EH (cell line): ENCODE results near the gene PPP3CA.

Experiments used
- DNase-seq: peaks from one replicate; pipeline ENCODE4 v3.0.0-alpha.2; 2015; ENCODE audit warnings: low read depth

Gene PPP3CA

DNA sequence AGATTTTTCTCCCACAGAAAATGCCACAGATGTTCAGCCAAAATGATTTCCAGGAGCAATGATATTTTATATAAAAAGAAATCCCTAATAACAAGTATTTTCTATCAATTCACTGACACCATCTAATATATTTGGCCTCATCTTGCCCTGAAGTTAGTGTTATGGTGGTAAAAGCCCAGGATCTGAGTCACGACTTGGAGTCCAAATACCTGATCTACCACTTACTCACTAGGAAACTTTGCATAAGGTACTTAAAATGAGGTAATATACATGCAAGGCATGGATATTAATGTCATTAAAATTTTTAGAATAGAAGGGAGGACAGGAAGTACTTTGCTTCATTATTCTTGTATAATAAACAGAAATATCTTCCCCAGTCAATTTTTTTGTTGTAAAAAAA, 16.3 kb downstream of the PPP3CA start:
- DNase-seq, result no peak

- DNase-seq, result no peak
Measured at GRCh38 chr4:101329592-101329991, 17.7 kb downstream of the PPP3CA start.

DNA sequence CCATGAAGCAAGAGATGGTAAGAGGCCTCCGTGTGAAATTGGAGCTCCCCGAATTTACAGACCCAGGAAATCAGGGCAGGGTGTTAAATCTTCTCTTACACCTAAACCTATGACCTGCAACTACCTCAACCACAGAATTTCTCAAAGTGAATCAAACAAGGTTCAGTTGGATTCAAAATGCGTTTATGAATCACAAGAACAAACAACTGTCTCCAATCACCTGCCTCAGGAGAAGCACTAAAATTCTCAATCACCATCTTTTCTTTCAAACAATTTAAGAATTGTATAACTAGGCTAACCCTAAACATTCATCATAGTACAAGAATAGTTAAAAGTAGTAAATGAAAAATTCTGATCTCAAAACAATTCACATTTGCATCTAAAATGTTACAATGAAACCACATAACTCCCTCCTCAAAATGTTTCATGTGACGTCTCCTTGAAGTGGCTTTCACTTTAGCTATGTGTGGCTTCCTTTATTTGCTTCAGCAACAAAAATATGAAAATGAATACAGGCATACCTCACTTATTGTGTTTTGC, 19.2 kb downstream of the PPP3CA start:
- no peak for DNase-seq

DNA sequence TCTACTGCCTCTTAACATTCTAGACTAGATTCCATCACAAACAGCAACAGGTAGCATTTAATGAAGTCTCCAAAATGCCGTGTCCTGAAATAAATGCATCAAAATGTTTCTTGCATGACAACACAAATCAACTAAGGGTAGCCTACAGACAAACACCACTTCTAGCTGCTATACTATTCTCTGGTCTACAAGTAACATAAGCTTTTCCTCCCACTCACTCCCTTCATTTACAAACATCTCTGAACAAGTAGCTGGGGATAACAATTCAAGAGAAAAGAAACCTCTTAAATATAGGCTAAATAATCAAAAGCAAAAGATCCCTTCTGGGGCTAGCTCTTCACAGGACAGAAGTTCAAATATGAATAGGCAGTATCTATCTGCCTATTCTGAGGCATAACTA, 20.8 kb downstream of the PPP3CA start:
- no peak for DNase-seq

GRCh38 chr4:101322743-101323142, 24.6 kb downstream of the PPP3CA start:
- DNase-seq, result no peak

- DNase-seq, result no peak
Measured at GRCh38 chr4:101321481-101322042, 25.8 kb downstream of the PPP3CA start.

- no peak for DNase-seq
Measured at GRCh38 chr4:101315786-101316185, 31.5 kb downstream of the PPP3CA start.

- DNase-seq, result no peak
Measured at GRCh38 chr4:101315041-101315440, 32.3 kb downstream of the PPP3CA start.

DNA sequence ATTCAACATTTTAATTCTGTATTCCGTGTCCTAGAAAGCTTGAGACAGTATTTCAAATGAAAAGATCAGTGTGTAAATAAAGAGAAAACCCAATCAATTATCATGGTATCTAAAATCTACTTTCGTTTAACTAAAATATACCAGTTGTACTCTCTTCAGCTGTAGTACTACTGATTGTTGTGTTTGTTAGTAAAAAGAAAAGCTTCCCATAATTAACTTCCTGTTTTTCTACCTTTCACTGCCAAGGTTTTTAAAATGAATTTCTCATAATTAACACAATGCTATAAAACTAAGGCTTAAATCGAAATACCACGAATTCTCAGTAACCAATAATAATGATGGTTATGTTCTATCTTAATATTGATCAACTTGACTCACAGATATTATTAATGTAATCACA, 37.4 kb downstream of the PPP3CA start:
- DNase-seq, result no peak

DNA sequence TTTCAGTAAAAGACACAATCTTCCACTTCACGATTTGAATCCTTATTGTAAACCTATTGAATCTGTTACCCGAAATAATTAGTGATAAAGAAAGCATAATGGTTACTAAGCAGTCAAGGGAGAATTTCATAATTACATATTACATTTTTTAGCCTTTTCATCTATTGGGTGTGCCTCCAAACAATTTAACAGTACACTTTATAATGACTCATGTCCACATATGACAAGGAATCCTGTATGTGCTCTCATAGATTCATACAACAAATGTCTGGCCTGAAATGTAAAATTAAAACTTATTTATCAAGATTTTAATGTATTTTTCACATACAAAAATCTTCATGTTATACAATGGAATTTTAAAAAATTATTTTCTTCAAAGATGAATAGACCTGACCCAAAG, 39.4 kb downstream of the PPP3CA start:
- DNase-seq, result no peak

- no peak for DNase-seq
Measured at GRCh38 chr4:101306764-101307615, 40.3 kb downstream of the PPP3CA start.

DNA sequence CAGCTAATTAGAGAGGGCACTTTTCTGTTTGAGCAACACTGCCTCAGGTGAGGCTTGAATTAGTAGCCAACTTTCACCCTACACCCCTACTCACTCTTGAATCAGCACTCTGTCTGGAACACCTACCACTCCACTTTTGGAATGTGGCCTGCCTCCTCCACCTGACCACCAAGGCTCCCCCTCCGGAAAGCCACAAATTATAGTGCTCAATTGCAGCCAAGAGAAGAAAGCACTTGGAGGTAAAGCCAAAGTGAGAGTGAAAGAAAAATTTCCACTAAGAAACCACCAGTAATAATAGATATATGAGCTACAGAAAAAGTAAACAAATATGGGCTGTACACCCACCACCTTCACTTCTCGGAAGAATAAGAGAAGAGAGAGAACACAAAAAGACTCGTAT, 41.1 kb downstream of the PPP3CA start:
- DNase-seq, result no peak

DNA sequence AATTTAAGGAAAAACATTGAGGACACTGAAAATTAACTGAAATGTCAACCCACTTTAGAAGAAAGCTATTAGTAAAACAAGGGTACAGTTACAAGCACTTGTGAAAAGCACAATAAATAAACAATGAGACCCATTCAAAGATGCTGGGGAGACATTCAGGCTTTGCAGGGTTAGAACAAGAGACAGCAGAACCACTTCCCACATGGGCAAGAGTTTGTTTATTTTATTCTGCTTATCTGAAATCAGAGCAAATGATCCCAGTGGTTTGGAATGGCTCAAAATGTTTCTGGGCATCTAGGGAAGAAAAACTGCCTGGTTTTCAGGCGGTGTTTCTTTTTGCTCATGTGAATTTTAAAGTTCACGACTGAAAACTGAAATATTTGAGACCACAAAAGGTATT, 42.4 kb downstream of the PPP3CA start:
- peak; percentile 80 for DNase-seq

DNA sequence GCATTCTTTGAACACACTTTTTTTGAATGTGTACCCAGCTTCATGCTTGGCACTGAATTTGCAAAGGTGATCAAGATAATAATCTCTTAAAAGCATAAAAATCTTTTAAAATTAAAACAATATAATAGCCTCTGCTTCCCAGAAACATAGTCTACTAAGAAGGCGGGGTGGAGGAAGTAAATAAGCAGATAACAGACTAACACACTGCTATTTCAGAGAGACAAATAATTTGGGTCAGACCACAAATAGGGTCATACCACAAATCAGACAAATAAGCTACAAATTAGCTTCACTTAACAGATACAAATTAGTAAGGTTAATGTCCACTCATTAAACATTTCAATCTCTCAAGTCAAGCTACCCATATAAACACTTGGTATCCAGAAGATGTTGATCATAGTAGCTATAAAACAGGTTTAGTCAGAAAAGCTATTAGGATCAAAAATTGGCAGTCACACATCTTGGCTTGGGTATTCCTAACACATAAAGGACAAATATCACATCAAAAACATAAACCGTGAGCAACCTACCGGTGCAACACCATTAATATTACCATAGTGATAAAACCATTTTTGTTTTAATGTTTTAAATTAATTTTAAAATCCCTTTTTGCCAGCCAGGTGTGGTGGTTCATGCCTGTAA, 47.3 kb downstream of the PPP3CA start:
- no peak for DNase-seq

DNA sequence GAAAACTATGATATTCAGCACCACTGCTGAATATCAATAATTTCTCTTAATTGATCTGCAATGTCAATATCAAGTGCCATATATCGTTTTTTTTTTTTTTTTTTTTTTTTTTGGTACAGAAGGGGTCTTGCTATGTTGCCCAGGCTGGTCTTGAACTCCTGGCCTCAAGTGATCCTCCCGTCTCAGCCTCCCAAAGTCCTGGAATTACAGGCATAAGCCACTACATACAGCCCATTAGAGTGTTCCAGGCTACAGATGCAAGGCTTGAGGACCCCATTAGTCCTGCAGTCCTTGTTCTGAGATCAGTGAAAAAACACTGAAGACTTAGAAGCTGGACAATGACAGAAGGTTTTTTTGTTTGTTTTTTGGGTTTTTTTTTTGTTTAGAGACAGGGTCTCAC, 48.3 kb downstream of the PPP3CA start:
- no peak for DNase-seq

- DNase-seq, result no peak
Measured at GRCh38 chr4:101295691-101296090, 51.6 kb downstream of the PPP3CA start.

DNA sequence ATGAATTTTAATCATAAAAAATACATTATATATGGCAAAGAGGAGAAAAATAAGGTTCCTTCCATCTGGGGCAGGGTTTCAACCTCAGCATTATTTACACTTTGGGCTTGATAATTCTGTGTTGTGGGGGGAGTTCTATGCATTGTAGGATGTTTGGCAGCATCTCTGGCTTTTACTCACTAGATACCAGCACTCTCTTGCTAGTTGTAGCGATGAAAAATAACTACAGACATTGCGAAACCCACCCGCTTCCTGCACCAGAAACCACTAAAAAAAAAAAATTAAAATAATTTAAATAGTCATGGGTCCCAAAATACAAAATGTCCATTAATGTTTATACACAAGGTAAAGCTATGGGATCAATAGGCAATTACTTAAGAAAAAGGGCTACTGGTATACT, 52.7 kb downstream of the PPP3CA start:
- DNase-seq, result no peak

DNA sequence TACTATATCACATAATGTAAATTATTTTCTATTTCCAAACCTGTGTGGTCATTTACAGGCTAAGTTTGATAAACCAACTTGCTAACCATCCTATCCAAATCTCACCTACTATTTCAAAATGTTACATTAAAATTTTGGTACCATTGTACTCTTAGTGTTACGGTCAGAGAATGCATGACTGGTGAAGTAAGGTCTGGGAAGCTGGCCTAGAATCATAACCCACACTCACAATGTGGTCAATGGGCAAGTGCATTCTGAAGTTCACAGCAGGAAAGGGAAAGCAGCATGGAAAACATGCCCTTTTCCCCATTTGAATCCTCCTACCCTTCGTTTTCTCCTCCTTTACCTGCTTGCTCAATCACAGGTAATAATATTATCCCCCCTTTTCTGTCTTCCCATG, 54.4 kb downstream of the PPP3CA start:
- DNase-seq, result peak; percentile 38

DNA sequence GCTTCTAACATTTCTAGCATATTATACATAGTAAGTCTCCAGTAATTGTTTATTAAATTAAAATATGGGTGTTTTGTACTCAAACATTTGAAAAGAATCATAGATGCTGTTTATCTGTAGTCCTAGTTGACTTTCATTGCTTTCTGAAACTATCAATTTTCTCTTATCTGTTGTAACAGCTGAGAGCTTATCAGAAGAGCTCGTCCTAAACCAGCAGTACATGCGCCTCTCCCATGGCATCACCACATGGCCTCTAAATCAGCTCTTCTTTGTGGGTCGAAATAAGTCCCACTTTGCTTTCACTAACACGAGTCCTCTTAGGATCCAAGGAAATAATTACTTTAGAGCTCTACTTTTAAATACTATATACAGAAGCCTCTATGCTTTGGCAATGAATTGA, 55.1 kb downstream of the PPP3CA start:
- no peak for DNase-seq

DNA sequence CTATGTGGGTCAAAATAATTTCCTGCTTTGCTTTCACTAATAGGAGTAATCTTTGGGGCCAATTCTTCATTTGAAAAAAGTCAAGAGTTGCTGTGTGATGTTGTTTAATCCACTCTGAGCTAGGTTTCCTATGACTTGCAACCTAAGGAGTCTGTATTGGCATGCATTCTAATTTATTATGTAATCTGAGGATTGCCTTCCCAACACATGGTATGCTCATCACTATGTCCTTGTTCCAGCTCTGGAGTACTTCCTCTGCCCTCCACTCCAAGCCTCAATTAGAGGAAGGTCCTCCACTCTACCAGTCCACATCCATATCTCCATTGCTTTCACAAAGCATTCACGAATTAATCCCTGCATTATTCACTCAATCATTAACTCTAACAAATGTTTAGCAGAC, 56.1 kb downstream of the PPP3CA start:
- DNase-seq, result peak; percentile 12

DNA sequence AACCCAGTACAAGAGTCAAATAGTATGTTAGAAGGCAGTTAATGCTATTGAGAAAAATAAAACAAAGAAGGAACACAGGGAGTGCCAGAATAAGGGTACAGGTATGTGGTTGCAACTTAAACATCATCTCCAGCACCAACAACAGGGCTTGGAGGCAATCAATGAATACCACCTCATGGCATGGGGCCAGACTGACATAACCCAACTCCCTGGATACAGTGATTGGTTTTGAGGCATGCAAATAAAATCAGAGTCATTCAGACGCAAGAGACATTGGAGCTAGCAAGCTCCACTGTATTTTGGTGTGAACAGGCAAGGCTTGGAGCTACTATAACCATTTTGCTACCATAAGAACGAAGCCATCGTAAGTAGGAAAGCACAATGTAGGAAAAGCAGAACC, 56.7 kb downstream of the PPP3CA start:
- DNase-seq, result no peak

DNA sequence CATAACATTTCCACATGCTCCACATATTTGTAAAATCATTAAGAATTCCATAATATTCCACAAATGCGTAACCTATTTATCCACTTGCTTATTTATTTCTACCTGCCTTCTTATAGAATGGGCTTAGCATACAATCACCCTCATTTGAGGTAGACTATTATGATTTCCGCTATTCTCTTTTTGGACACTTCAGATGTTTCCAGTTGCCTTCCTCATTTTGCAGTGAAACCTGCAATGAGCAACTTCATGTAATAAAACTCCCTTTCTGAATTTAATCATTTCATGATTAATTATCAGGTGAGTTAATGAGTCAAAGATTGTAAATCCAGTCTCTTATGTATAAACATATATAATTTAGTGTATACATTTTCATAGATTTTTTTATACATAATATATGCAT, 58.0 kb downstream of the PPP3CA start:
- no peak for DNase-seq
